GM12878 (cell line): ENCODE data around the gene CAND1. TPM values are rescaled to one million over a fixed set of nuclear protein-coding genes. Genes with fewer than 3 reads are reported as not detected.

ENCODE experiments used
- ATAC-seq: fragments of 200-7000 bp; cut with Tn5 transposase; 3 replicates; pipeline ENCODE4 v1.9.1; 2020; ENCODE audit warnings: mild to moderate bottlenecking, moderate library complexity
- BruUV-seq: library from RNA; stranded (reverse); fragments of 400-500 nt; replicated peaks from 2 replicates; lab custom pipeline; 2021; lab: Mats Ljungman, UMichigan
- CTCF ChIA-PET: fragments of 300-600 bp; sonication (Branson Sonifier 250); formaldehyde crosslinking; extraction: SDS; loops from one replicate; lab custom pipeline; 2021; ENCODE audit warnings: inconsistent platforms; lab: Yijun Ruan, JAX
- POLR2A ChIA-PET: fragments of 350-600 bp; formaldehyde crosslinking; extraction: SDS; loops from one replicate; lab custom pipeline; 2021; ENCODE audit warnings: inconsistent platforms; lab: Charles Lee
- RAD21 ChIA-PET: fragments of 300-600 bp; sonication (Branson Sonifier 250); formaldehyde crosslinking; loops from one replicate; lab custom pipeline; 2023; ENCODE audit warnings: antibody characterized with exemption; ENCODE audit not compliant: unreplicated experiment; lab: Charles Lee
- SMC1A ChIA-PET: fragments of 300-600 bp; sonication (Branson Sonifier 250); formaldehyde crosslinking; loops from one replicate; lab custom pipeline; 2023; ENCODE audit not compliant: unreplicated experiment, uncharacterized antibody; lab: Charles Lee
- DNase-seq: peaks from one replicate; pipeline ENCODE4 v3.0.0-alpha.2; 2011; ENCODE audit warnings: low read depth, low spot score
- FAIRE-seq: peaks from 3 replicates; lab custom pipeline; 2011; peaks lifted over from hg19 to GRCh38; lab: Jason Lieb, UNC
- H2AFZ ChIP-seq: 2 replicates; pipeline ENCODE4 v1.6.0; 2011; ENCODE audit warnings: low read depth, low read length, control low read depth; ENCODE audit not compliant: control insufficient read depth
- H3K27ac ChIP-seq: 2 replicates; pipeline ENCODE4 v1.5.1; 2011; ENCODE audit warnings: control low read depth; ENCODE audit not compliant: control insufficient read depth, insufficient read depth
- H3K27me3 ChIP-seq, 2 experiments: replicated peaks in 1 of 2; 2 replicates each; pipeline versions ENCODE4 v1.6.0 to v1.6.1; 2011; ENCODE audit warnings: low read length in 1 of 2; ENCODE audit not compliant: control insufficient read depth in 2 of 2, insufficient read depth in 2 of 2
- H3K36me3 ChIP-seq, 2 experiments: 2 replicates each; pipeline ENCODE4 v1.5.1; 2011; ENCODE audit warnings: low read length in 1 of 2; ENCODE audit not compliant: control insufficient read depth in 2 of 2, insufficient read depth in 2 of 2
- H3K4me1 ChIP-seq: 2 replicates; pipeline ENCODE4 v1.6.1; 2011; ENCODE audit warnings: mild to moderate bottlenecking, low read length, moderate library complexity, mixed read lengths; ENCODE audit not compliant: control insufficient read depth, insufficient read depth
- H3K4me2 ChIP-seq: 2 replicates; pipeline ENCODE4 v1.6.0; 2011; ENCODE audit warnings: control low read depth; ENCODE audit not compliant: control insufficient read depth, insufficient read depth
- H3K4me3 ChIP-seq: fragments of 200-600 bp; sonication (generic); 2 replicates; pipeline ENCODE4 v1.5.1; 2016
- H3K79me2 ChIP-seq: 2 replicates; pipeline ENCODE4 v1.6.0; 2011; ENCODE audit warnings: low read length; ENCODE audit not compliant: control insufficient read depth, insufficient read depth
- H3K9ac ChIP-seq: 2 replicates; pipeline ENCODE4 v1.8.0; 2011; ENCODE audit warnings: low read length, control low read depth, mixed read lengths; ENCODE audit not compliant: control insufficient read depth, insufficient read depth
- H3K9me3 ChIP-seq: replicated peaks from 3 replicates; pipeline ENCODE4 v1.5.1; 2011; ENCODE audit warnings: mild to moderate bottlenecking, low read length; ENCODE audit not compliant: control insufficient read depth, insufficient read depth
- H4K20me1 ChIP-seq: 2 replicates; pipeline ENCODE4 v1.6.0; 2011; ENCODE audit not compliant: control insufficient read depth, insufficient read depth
- CEBPZ ChIP-seq: fragments of 150-350 bp; IDR thresholded peaks from 2 replicates; pipeline ENCODE4 v1.6.1; 2016; ENCODE audit warnings: low read depth, low read length
- FOXK2 ChIP-seq: fragments of 450-650 bp; IDR thresholded peaks from 2 replicates; pipeline ENCODE4 v1.6.1; 2017; ENCODE audit warnings: mild to moderate bottlenecking, moderate library complexity
- IRF3 ChIP-seq: fragments of 450-650 bp; IDR thresholded peaks from 2 replicates; pipeline ENCODE4 v1.6.1; 2014; ENCODE audit warnings: mild to moderate bottlenecking
- IRF4 ChIP-seq: IDR thresholded peaks from 2 replicates; pipeline ENCODE4 v1.6.1; 2011; ENCODE audit warnings: low read depth, low read length
- SPI1 ChIP-seq: IDR thresholded peaks from 2 replicates; pipeline ENCODE4 v1.6.1; 2011; ENCODE audit warnings: low read depth, mild to moderate bottlenecking, low read length, moderate library complexity, borderline replicate concordance; ENCODE audit not compliant: insufficient read depth
- SREBF1 ChIP-seq: IDR thresholded peaks from 2 replicates; pipeline ENCODE4 v1.6.1; 2012; ENCODE audit warnings: mild to moderate bottlenecking, low read length
- SUPT20H ChIP-seq: IDR thresholded peaks from 2 replicates; pipeline ENCODE4 v1.6.1; 2011; ENCODE audit warnings: low read depth, mild to moderate bottlenecking, low read length, moderate library complexity, borderline replicate concordance; ENCODE audit not compliant: control insufficient read depth
- ZNF592 ChIP-seq: fragments of 450-650 bp; IDR thresholded peaks from 2 replicates; pipeline ENCODE4 v1.6.1; 2017; ENCODE audit warnings: mild to moderate bottlenecking, moderate library complexity
- ZZZ3 ChIP-seq: IDR thresholded peaks from 2 replicates; pipeline ENCODE4 v1.6.1; 2011; ENCODE audit warnings: low read depth; ENCODE audit not compliant: control insufficient read depth, insufficient read length
- WGBS: methylation state at CpG from one replicate; pipeline ENCODE4 v1.1.6; 2016; ENCODE audit warnings: low lambda C conversion rate; ENCODE audit not compliant: insufficient replicate concordance, insufficient coverage; ENCODE audit errors: missing lambda C conversion rate; 5-methylcytosine and 5-hydroxymethylcytosine counted together
- in situ Hi-C: fragments of 300-500 bp; cut with MboI; formaldehyde crosslinking; loops from 9 replicates; pipeline ENCODE4 v1.14.3; 2018; ENCODE audit warnings: mixed read lengths
- intact Hi-C: fragments of 100-400 bp; cut with micrococcal nuclease; formaldehyde crosslinking; loops from one replicate; pipeline ENCODE4 v1.14.2; 2022; ENCODE audit not compliant: unreplicated experiment
- polyA plus RNA-seq, 11 experiments: library from polyadenylated mRNA; depleted of rRNA in 4 of 11; unstranded in 6 of 11; stranded (reverse) in 5 of 11; fragments of >200 nt; fragmentation: Nextera tagmentation in 4 of 11; fragmentation: Illumina TruSeq in 1 of 11; extraction: Ambion mirVana in 4 of 11; extraction: Trizol in 1 of 11; gene quantifications; 1 replicate in 1 of 11; 2 replicates in 10 of 11; pipeline versions ENCODE4 v1.2.1 to v1.2.3, GENCODE V29; 2011 to 2016; ENCODE audit warnings: inconsistent platforms in 2 of 11, missing spikeins in 2 of 11, low read depth in 1 of 11
- total RNA-seq, 4 experiments: library from RNA; depleted of rRNA in 3 of 4; stranded (reverse); fragments of >200 nt in 3 of 4; fragmentation: Illumina TruSeq in 1 of 4; extraction: Trizol in 1 of 4; gene quantifications; 2 replicates each; pipeline versions ENCODE4 v1.2.1 to v1.2.3, GENCODE V29; 2013 to 2021

The CAND1 gene
- total and polyA plus RNA-seq, 10 of the 15 experiments (the other 5 are each of a cell fraction or from before 2014, with no cell fraction given), result 34.5 to 213 (median 96.0) TPM

GRCh38 chr12:67315661-67316060, 46.5 kb downstream of the CAND1 start (continued):
- TF ChIP-seq ZNF592, result no peak
- no peak for TF ChIP-seq SREBF1
- no peak for TF ChIP-seq IRF3

GRCh38 chr12:67318786-67319185, 49.6 kb downstream of the CAND1 start:
- H3K9me3 ChIP-seq, result no peaks in the 10 kb centered on the region
- ChIA-PET RAD21 (no interaction called here), SMC1A (interaction anchor here (0.9 to 1.0 kb wide), 2 partner anchors 17 to 18 kb away, joined by 3 read pairs; no protein-coding TSS in a partner anchor), POLR2A (no interaction called here), CTCF (interaction anchor here (1.6 kb wide), 1 partner anchor 35 kb away, joined by 3 read pairs; no protein-coding TSS in a partner anchor)
- no peak overlapping the region for H3K4me2 ChIP-seq
- H3K79me2 ChIP-seq, result no peaks in the 10 kb centered on the region
- in situ Hi-C loops (no loop called here), intact Hi-C loops (no loop called here)
- DNase-seq, result no peak
- no peak for FAIRE-seq
- BruUV-seq, result no TSS peak
- WGBS, result 61% methylated on average over 3 of the region's 3 CpGs
- ATAC-seq, result no peak
- H3K36me3 ChIP-seq, result peaks cover 0 to 11% of the 10 kb centered on the region in 2 experiments; a peak in 2 of 4 replicates
- no peak overlapping the region for H3K4me3 ChIP-seq
- H4K20me1 ChIP-seq, result no peaks in the 10 kb centered on the region
- no peaks in the 10 kb centered on the region for H3K4me1 ChIP-seq
- no peak overlapping the region for H3K9ac ChIP-seq
- no peaks in the 10 kb centered on the region for H3K27me3 ChIP-seq
- no peak overlapping the region for H3K27ac ChIP-seq
- H2AFZ ChIP-seq, result no peak overlapping the region
- TF ChIP-seq SPI1 (no peak), SUPT20H (no peak), IRF4 (no peak), CEBPZ (no peak), FOXK2 (no peak), ZZZ3 (no peak)
